Naive thymus-derived CD4-positive, alpha-beta T cell (primary cell): ENCODE measurements around the gene R3HDM1. TPM values are rescaled to one million over a fixed set of nuclear protein-coding genes. Genes with fewer than 3 reads are reported as not detected.

ENCODE experiments used
- ATAC-seq: fragments of 150-1000 bp; cut with Tn5 transposase; 2 replicates; pipeline ENCODE4 v1.10.0; 2021; ENCODE audit warnings: mild to moderate bottlenecking, moderate library complexity
- CTCF ChIA-PET: fragments of 350-600 bp; sonication (Branson Sonifier 250); formaldehyde crosslinking; loops from one replicate; lab custom pipeline; 2021; ENCODE audit warnings: antibody characterized with exemption; lab: Charles Lee
- POLR2A ChIA-PET: fragments of 350-600 bp; sonication (Branson Sonifier 250); formaldehyde crosslinking; loops from one replicate; lab custom pipeline; 2021; ENCODE audit warnings: antibody characterized with exemption, inconsistent platforms; lab: Charles Lee
- DNase-seq, 9 donors: peaks; one replicate each; pipeline versions ENCODE4 v3.0.0 to v3.0.0-alpha.2; 2020 to 2022; ENCODE audit warnings: mixed read lengths in 1 of 9
- H3K27ac ChIP-seq: one replicate; pipeline ENCODE4 v1.7.0; 2013; ENCODE audit warnings: mild to moderate bottlenecking, low read depth, low read length, moderate library complexity
- H3K27me3 ChIP-seq, 2 donors: one replicate each; pipeline ENCODE4 v1.7.0; 2013; ENCODE audit warnings: low read length in 2 of 2, mild to moderate bottlenecking in 2 of 2, moderate library complexity in 2 of 2; ENCODE audit not compliant: control insufficient read depth in 2 of 2, insufficient read depth in 2 of 2
- H3K36me3 ChIP-seq, 3 experiments: 1 replicate in 2 of 3; 2 replicates in 1 of 3; pipeline ENCODE4 v1.7.0; 2013; ENCODE audit warnings: low read length in 3 of 3, mild to moderate bottlenecking in 3 of 3, moderate library complexity in 1 of 3; ENCODE audit not compliant: insufficient read depth in 3 of 3, control insufficient read depth in 2 of 3
- H3K4me1 ChIP-seq, 2 donors: one replicate each; pipeline ENCODE4 v1.7.0; 2013; ENCODE audit warnings: low read length in 2 of 2, mild to moderate bottlenecking in 2 of 2, moderate library complexity in 1 of 2; ENCODE audit not compliant: control insufficient read depth in 2 of 2, insufficient read depth in 2 of 2
- H3K4me3 ChIP-seq: 2 replicates; pipeline ENCODE4 v1.7.0; 2013; ENCODE audit warnings: mild to moderate bottlenecking, low read length
- H3K9me3 ChIP-seq, 3 experiments: 1 replicate in 2 of 3; 2 replicates in 1 of 3; pipeline ENCODE4 v1.7.0; 2013; ENCODE audit warnings: low read length in 3 of 3; ENCODE audit not compliant: control insufficient read depth in 2 of 3
- H3K27ac Mint-ChIP-seq, 9 donors: one replicate each; pipeline ENCODE4 v1.8.0; 2020 to 2022; ENCODE audit warnings: mixed read lengths in 9 of 9, mild to moderate bottlenecking in 8 of 9, moderate library complexity in 5 of 9, inconsistent platforms in 2 of 9
- H3K27me3 Mint-ChIP-seq, 5 donors: one replicate each; pipeline ENCODE4 v1.8.0; 2021 to 2022; ENCODE audit warnings: mixed read lengths in 5 of 5, mild to moderate bottlenecking in 1 of 5
- H3K36me3 Mint-ChIP-seq, 5 donors: one replicate each; pipeline ENCODE4 v1.8.0; 2020 to 2022; ENCODE audit warnings: mixed read lengths in 5 of 5, mild to moderate bottlenecking in 3 of 5, inconsistent platforms in 1 of 5
- H3K4me1 Mint-ChIP-seq, 7 donors: one replicate each; pipeline ENCODE4 v1.8.0; 2020 to 2022; ENCODE audit warnings: mixed read lengths in 7 of 7, mild to moderate bottlenecking in 3 of 7, inconsistent platforms in 1 of 7
- H3K4me3 Mint-ChIP-seq, 10 donors: one replicate each; pipeline ENCODE4 v1.8.0; 2020 to 2022; ENCODE audit warnings: mild to moderate bottlenecking in 10 of 10, mixed read lengths in 10 of 10, moderate library complexity in 6 of 10, inconsistent platforms in 2 of 10
- H3K9me3 Mint-ChIP-seq, 11 donors: one replicate each; pipeline ENCODE4 v1.8.0; 2020 to 2022; ENCODE audit warnings: mixed read lengths in 11 of 11, mild to moderate bottlenecking in 4 of 11, inconsistent platforms in 1 of 11, moderate library complexity in 1 of 11
- intact Hi-C, 2 donors: fragments of 100-400 bp; cut with micrococcal nuclease; formaldehyde crosslinking; loops; one replicate each; pipeline ENCODE4 v1.15.1; 2023
- polyA plus RNA-seq, 2 donors: library from polyadenylated mRNA; unstranded; fragments of 300-500 nt; fragmentation: Illumina TruSeq; gene quantifications; one replicate each; pipeline ENCODE4 v1.2.3, GENCODE V29; 2021
- total RNA-seq, 6 experiments: library from RNA in 5 of 6; stranded (reverse) in 5 of 6; gene quantifications; 1 replicate in 5 of 6; 2 replicates in 1 of 6; pipeline ENCODE4 v1.2.3 and lab custom pipeline; 2021 to 2026

Gene R3HDM1
- total and polyA plus RNA-seq, 7 experiments from 2014 or later: 21.0 to 58.2 (median 44.3) TPM

DNA sequence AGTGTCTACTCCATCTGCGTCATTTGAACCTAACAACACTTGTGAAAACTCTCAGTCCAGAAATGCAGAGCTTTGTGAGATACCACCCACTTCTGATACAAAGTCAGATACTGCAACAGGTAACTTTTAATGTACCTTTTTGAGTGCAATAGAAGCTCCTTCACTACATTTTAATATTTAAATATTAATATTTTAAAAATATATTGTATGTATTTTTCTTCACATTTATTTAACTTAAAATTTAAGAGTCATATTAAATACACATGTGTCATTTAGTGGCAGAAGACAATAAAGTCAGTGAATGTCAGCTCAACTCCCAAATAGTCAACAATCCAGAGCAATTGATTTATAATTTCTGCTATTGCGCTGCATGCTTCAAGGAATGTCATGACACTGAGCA is 224.3 kb downstream of the R3HDM1 start:
- CTCF ChIA-PET: no interaction called here
- peaks cover 0 to 18% (median 6%) of the 10 kb centered on the region in 11 donors for H3K9me3 Mint-ChIP-seq
- POLR2A ChIA-PET: interaction anchor here (1.0 kb wide), 1 partner anchor 11 kb away, joined by 3 read pairs; no protein-coding TSS in a partner anchor
- Histone ChIP-seq H3K36me3 (peaks cover 15 to 52% (median 29%) of the 10 kb centered on the region in 3 experiments), H3K9me3 (no peaks in the 10 kb centered on the region), H3K27me3 (no peaks in the 10 kb centered on the region), H3K4me3 (no peak overlapping the region), H3K27ac (no peak overlapping the region), H3K4me1 (no peaks in the 10 kb centered on the region)
- peaks cover 11 to 63% (median 55%) of the 10 kb centered on the region in 5 donors for H3K36me3 Mint-ChIP-seq
- no peak overlapping the region for H3K4me3 Mint-ChIP-seq
- H3K27ac Mint-ChIP-seq: no peak overlapping the region
- H3K4me1 Mint-ChIP-seq: peaks cover 0 to 4% (median 2%) of the 10 kb centered on the region in 7 donors
- intact Hi-C loops: no loop called here
- DNase-seq: no peak
- H3K27me3 Mint-ChIP-seq: no peaks in the 10 kb centered on the region
- ATAC-seq: no peak

DNA sequence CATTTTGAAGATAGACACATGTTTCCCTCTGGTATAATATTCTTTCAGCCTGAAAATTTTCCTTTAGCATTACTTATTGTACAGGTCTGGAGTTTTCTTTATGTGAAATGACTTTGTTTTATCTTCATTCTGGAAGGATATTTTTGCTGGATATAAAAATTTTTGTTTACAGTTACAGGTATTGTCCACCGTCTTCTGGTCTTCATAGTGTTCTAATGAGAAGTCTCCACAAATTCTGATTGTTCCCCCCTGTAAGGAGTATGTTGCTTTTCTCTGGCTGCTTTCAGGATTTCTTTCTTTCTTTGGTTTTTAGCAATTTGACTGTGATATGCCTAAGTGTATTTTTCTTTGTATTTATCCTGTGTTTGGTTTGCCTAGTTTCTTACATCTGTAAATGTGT is 225.4 kb downstream of the R3HDM1 start:
- Histone ChIP-seq H3K9me3 (no peaks in the 10 kb centered on the region), H3K27me3 (no peaks in the 10 kb centered on the region), H3K36me3 (peaks cover 23 to 61% (median 29%) of the 10 kb centered on the region in 3 experiments), H3K4me1 (no peaks in the 10 kb centered on the region), H3K4me3 (no peak overlapping the region), H3K27ac (no peak overlapping the region)
- Mint-ChIP-seq H3K4me1 (peaks cover 0 to 4% (median 2%) of the 10 kb centered on the region in 7 donors), H3K27ac (no peak overlapping the region), H3K27me3 (no peaks in the 10 kb centered on the region), H3K9me3 (peaks cover 0 to 18% (median 6%) of the 10 kb centered on the region in 11 donors), H3K4me3 (no peak overlapping the region), H3K36me3 (peaks cover 11 to 65% (median 55%) of the 10 kb centered on the region in 5 donors)
- DNase-seq: no peak
- intact Hi-C loops: no loop called here
- ChIA-PET POLR2A (no interaction called here), CTCF (no interaction called here)
- ATAC-seq: no peak

DNA sequence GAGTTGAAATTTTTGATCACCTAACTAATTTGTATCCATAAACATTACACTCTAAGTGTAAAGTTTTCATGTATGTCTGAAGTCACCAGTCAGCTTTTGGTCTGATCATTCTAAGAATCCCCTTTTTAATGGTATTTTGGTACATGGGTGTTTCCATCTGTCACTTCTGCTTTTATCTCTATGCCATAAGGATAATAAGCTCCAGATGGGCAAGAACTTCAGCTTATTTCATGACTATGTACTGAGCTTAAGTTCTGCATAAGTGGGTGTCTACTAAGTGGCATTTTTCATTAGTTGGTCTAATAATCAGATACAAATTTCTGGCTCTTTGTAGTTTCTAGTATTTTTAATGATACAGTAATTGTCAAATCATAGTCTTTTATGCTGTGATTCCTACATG is 230.7 kb downstream of the R3HDM1 start:
- Histone ChIP-seq H3K27me3 (no peaks in the 10 kb centered on the region), H3K36me3 (peaks cover 8 to 73% (median 25%) of the 10 kb centered on the region in 3 experiments), H3K4me3 (no peak overlapping the region), H3K4me1 (no peaks in the 10 kb centered on the region), H3K9me3 (no peaks in the 10 kb centered on the region), H3K27ac (no peak overlapping the region)
- Mint-ChIP-seq H3K27me3 (no peaks in the 10 kb centered on the region), H3K4me3 (no peak overlapping the region), H3K4me1 (peaks cover 0 to 11% (median 3%) of the 10 kb centered on the region in 7 donors), H3K9me3 (peaks cover 0 to 6% (median under 1%) of the 10 kb centered on the region in 11 donors), H3K36me3 (peaks cover under 1 to 48% (median 41%) of the 10 kb centered on the region in 5 donors), H3K27ac (peak overlapping the region in 2 of 9 donors; percentile 18 to 19)
- ATAC-seq (no peak), DNase-seq (no peak)
- ChIA-PET POLR2A (no interaction called here), CTCF (no interaction called here)
- intact Hi-C loops: no loop called here

DNA sequence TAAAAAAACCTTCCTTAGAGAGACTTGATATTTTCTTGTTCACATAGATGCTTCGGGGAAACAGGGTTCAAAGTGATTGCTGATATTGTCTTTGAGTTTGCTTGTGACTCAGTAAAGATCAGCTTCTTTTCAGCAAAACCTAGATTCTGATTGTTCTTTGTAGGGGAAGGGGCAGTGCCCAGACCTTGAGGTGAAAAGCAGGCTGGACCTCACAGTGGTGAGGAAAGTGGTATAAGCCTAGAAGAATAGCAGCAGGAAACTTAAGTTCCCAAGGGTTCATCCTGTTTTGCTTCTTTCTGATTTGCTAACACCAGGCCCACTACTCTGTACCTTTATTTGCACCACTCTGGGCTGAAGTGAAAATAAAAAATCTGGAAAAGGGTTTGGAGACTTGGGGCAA is 231.2 kb downstream of the R3HDM1 start:
- CTCF ChIA-PET: no interaction called here
- no peak overlapping the region for H3K4me3 Mint-ChIP-seq
- intact Hi-C loops: no loop called here
- no peaks in the 10 kb centered on the region for H3K27me3 Mint-ChIP-seq
- H3K9me3 Mint-ChIP-seq: peaks cover 0 to under 1% (median 0%) of the 10 kb centered on the region in 11 donors
- H3K27ac ChIP-seq: no peak overlapping the region
- H3K4me3 ChIP-seq: no peak overlapping the region
- peaks cover 3 to 15% (median 4%) of the 10 kb centered on the region in 7 donors for H3K4me1 Mint-ChIP-seq
- no peaks in the 10 kb centered on the region for H3K27me3 ChIP-seq
- no peak for DNase-seq
- H3K36me3 Mint-ChIP-seq: peaks cover 3 to 47% (median 41%) of the 10 kb centered on the region in 5 donors
- ATAC-seq: no peak
- peaks cover 8 to 74% (median 21%) of the 10 kb centered on the region in 3 experiments for H3K36me3 ChIP-seq
- H3K4me1 ChIP-seq: no peaks in the 10 kb centered on the region
- POLR2A ChIA-PET: no interaction called here
- no peaks in the 10 kb centered on the region for H3K9me3 ChIP-seq
- H3K27ac Mint-ChIP-seq: peak overlapping the region in 3 of 9 donors; percentile 19 to 59 (median 27)

DNA sequence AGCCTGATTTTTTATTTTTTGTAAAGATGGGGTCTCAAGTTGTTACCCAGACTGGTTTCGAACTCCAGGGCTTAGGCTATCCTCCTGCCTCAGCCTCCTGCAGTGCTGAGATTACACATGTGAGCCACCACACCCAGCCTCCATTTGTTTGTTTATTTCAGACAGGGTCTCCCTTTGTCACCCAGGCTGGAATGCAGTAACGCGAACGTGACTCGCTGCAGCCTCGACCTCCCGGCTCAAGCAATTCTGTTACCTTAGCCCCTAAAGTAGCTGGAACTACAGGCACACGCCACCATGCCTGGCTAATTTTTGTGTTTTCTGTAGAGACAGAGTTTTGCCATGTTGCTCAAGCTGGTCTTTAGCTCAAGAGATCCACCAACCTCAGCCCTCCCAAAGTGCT is 237.6 kb downstream of the R3HDM1 start:
- peaks cover 6 to 77% (median 41%) of the 10 kb centered on the region in 3 experiments for H3K36me3 ChIP-seq
- H3K27ac Mint-ChIP-seq: no peak overlapping the region

DNA sequence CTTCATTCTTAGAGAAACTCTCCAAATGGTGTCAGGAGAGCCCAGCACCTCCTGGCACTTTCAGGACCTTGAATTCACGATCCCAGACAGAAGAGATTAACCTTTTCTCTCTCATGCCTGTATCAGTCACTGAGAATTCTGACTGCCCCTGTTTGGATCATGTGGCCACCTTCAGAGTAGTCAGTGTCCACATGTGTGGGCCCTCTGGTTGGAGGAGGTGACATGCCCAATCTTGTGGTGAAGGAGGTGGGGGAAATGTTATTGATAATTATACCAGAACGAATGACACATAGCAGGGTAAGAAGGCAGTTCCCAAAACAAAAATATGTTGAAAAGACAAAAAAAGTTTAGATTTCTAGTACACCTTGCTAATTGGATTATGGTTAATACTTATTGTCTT is 242.0 kb downstream of the R3HDM1 start:
- ChIA-PET CTCF (no interaction called here), POLR2A (interaction anchor here (0.7 kb wide), 1 partner anchor 30 kb away, joined by 3 read pairs; no protein-coding TSS in a partner anchor)
- Mint-ChIP-seq H3K36me3 (peaks cover 17 to 49% (median 36%) of the 10 kb centered on the region in 5 donors), H3K4me3 (no peak overlapping the region), H3K9me3 (no peaks in the 10 kb centered on the region), H3K27me3 (no peaks in the 10 kb centered on the region), H3K27ac (peak overlapping the region in 3 of 9 donors; percentile 51 to 62 (median 55)), H3K4me1 (peaks cover 0 to 5% (median 0%) of the 10 kb centered on the region in 7 donors)
- ATAC-seq (no peak), DNase-seq (no peak)
- no peak overlapping the region for H3K4me3 ChIP-seq
- H3K36me3 ChIP-seq: peaks cover 12 to 81% (median 39%) of the 10 kb centered on the region in 3 experiments
- H3K9me3 ChIP-seq: no peaks in the 10 kb centered on the region
- H3K4me1 ChIP-seq: no peaks in the 10 kb centered on the region
- no peaks in the 10 kb centered on the region for H3K27me3 ChIP-seq
- intact Hi-C loops: no loop called here
- H3K27ac ChIP-seq: no peak overlapping the region

More for the DNA sequence above, 237.6 kb downstream of the R3HDM1 start:
- Histone ChIP-seq H3K4me1 (no peaks in the 10 kb centered on the region), H3K27ac (no peak overlapping the region), H3K9me3 (no peaks in the 10 kb centered on the region), H3K27me3 (no peaks in the 10 kb centered on the region), H3K4me3 (no peak overlapping the region)
- DNase-seq (no peak), ATAC-seq (no peak)
- ChIA-PET CTCF (no interaction called here), POLR2A (no interaction called here)
- peaks cover 0 to 14% (median 6%) of the 10 kb centered on the region in 7 donors for H3K4me1 Mint-ChIP-seq
- H3K36me3 Mint-ChIP-seq: peaks cover 17 to 46% (median 42%) of the 10 kb centered on the region in 5 donors
- no peaks in the 10 kb centered on the region for H3K9me3 Mint-ChIP-seq
- no peaks in the 10 kb centered on the region for H3K27me3 Mint-ChIP-seq
- no peak overlapping the region for H3K4me3 Mint-ChIP-seq
- intact Hi-C loops: no loop called here

DNA sequence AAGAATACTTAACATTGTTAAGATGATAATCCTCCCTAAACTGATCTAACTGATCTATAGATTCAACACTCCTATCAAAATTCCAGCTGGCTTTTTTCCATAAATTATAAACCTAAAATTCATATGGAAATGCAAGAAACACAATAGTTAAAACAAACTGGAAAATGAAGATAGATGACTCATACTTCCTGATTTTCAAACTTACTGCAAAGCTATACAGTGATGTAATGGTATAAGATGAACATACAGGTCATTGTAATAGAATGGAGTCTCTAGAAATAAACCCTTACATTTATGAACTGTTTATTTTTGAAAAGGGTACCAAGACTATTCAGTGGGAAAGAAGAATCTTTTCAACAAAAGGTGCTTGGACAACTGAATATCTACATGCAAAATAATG is 242.6 kb downstream of the R3HDM1 start:
- ATAC-seq: no peak
- Histone ChIP-seq H3K9me3 (no peaks in the 10 kb centered on the region), H3K27me3 (no peaks in the 10 kb centered on the region), H3K4me1 (no peaks in the 10 kb centered on the region), H3K27ac (no peak overlapping the region), H3K4me3 (no peak overlapping the region), H3K36me3 (peaks cover 12 to 82% (median 39%) of the 10 kb centered on the region in 3 experiments)
- peaks cover 0 to 5% (median 0%) of the 10 kb centered on the region in 7 donors for H3K4me1 Mint-ChIP-seq
- CTCF ChIA-PET: no interaction called here
- peaks cover 17 to 50% (median 37%) of the 10 kb centered on the region in 5 donors for H3K36me3 Mint-ChIP-seq
- no peaks in the 10 kb centered on the region for H3K27me3 Mint-ChIP-seq
- intact Hi-C loops: no loop called here
- H3K27ac Mint-ChIP-seq: peak overlapping the region in 1 of 9 donors; percentile 31
- H3K9me3 Mint-ChIP-seq: no peaks in the 10 kb centered on the region
- H3K4me3 Mint-ChIP-seq: no peak overlapping the region
- no peak for DNase-seq
- POLR2A ChIA-PET: no interaction called here
